Measurements from ENCODE around the gene BLTP3B. TPM values are rescaled to one million over a fixed set of nuclear protein-coding genes. Genes with fewer than 3 reads are reported as not detected.

Gene BLTP3B
- total RNA-seq, 1 donor: 51.8 TPM

- DNase-seq (ENCODE audit: low read depth): peak; percentile 47
- no peak for TF ChIP-seq CTCF (IDR thresholded peaks at IDR 0.05; ENCODE audit: insufficient read depth, low read depth, low read length)
- no peak overlapping the region for H3K4me3 ChIP-seq (ENCODE audit: low read depth, low read length)
These were observed 28.6 kb upstream of the BLTP3B start for GRCh38 chr12:100171248-100171647.

- no peak for TF ChIP-seq CTCF (IDR thresholded peaks at IDR 0.05; ENCODE audit: insufficient read depth, low read depth, low read length)
- no peak overlapping the region for H3K4me3 ChIP-seq (ENCODE audit: low read depth, low read length)
These were observed 27.7 kb upstream of the BLTP3B start for GRCh38 chr12:100170313-100170858.

DNA sequence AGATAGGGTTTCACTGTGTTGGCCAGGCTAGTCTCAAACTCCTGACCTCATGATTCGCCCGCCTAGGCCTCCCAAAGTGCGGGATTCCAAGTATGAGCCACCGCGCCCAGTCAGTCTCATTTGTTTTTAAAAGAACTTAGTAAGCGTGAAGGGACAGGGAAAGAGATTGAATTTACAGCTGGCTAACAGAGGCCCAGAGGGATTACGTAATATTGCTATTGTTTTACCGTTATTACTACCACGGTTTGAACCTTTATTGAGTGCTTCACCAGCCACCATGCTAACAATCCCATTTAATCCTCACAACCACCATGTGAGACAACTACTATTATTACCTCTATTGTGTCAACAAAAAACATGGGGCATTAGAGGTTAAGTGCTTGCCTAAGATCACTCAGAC is 26.7 kb upstream of the BLTP3B start:
- no peak overlapping the region for H3K4me3 ChIP-seq (ENCODE audit: low read depth, low read length)
- TF ChIP-seq CTCF (IDR thresholded peaks at IDR 0.05; ENCODE audit: insufficient read depth, low read depth, low read length): no peak
- DNase-seq (ENCODE audit: low read depth): no peak

More at GRCh38 chr12:100170313-100170858, 27.7 kb upstream of the BLTP3B start:
- DNase-seq (ENCODE audit: low read depth): no peak

GRCh38 chr12:100168562-100168961 is 25.9 kb upstream of the BLTP3B start:
- DNase-seq (ENCODE audit: low read depth): no peak
- no peak overlapping the region for H3K4me3 ChIP-seq (ENCODE audit: low read depth, low read length)
- no peak for TF ChIP-seq CTCF (IDR thresholded peaks at IDR 0.05; ENCODE audit: insufficient read depth, low read depth, low read length)

DNA sequence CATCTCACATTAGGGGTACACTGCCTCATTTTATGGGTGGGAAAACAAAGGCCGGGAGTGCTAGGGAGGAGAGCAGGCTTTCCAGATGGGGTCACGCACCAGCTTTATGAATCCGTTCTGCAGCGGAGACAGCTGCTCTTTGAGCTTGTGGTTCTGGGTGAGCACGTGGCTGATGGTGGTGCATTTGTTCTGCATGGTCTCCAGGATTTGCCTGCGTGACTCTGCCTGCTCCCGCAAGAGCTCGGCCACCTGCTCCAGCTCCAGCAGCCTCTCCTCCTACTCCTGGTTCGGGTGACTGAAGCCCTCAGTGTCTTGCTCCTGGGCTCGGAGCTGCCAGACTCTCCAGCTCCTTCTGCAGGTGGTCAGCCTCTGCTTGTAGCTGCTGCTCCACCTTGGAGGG is 23.6 kb upstream of the BLTP3B start:
- TF ChIP-seq CTCF (IDR thresholded peaks at IDR 0.05; ENCODE audit: insufficient read depth, low read depth, low read length): no peak
- no peak for DNase-seq (ENCODE audit: low read depth)
- H3K4me3 ChIP-seq (ENCODE audit: low read depth, low read length): no peak overlapping the region

DNA sequence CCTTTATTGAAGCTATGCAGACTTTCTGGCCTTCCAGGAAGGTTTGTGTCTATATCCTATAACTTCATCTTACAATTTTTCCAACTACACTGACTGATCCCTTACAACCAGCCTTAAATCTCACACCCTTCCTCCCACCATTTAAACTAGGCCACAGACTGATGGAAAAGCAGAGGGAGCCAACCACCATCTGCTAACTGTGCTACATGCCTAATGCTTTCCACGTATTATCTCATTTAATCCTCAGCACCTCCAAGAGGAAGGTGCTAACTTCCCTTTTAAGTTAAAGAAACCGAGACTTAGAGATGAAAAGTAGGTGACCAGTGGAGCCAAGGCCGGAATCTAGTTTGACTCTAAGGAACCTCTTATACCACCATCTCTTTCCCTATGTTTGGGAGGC is 22.7 kb upstream of the BLTP3B start:
- no peak overlapping the region for H3K4me3 ChIP-seq (ENCODE audit: low read depth, low read length)
- TF ChIP-seq CTCF (IDR thresholded peaks at IDR 0.05; ENCODE audit: insufficient read depth, low read depth, low read length): no peak
- DNase-seq (ENCODE audit: low read depth): no peak

DNA sequence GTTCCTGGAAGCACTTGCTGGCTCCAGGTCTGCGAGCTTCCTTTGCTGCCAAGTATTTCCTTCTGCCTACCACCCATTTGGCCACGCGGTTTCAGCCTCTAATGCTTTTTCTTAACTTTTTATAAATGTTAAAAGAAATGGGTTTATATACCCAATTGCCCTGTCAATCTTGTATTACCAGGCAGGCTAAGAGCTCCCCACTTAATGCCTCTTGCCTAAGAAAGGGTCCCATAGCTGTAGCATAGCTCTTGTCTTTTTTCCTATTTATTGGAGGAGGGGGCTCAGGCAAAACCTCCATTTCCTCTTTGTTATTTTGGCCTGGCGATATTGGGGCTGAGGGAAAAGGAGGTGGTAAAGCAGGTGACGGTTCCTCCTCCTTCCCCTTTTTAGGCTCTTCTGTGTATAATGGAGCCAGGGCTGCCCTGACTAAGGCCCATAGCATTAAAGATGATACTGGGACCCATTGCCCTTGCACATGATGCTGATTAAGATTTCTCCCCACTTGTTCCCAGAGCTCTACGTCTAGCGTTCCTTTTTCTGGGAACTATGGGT is 21.6 kb upstream of the BLTP3B start:
- TF ChIP-seq CTCF (IDR thresholded peaks at IDR 0.05; ENCODE audit: insufficient read depth, low read depth, low read length): no peak
- no peak for DNase-seq (ENCODE audit: low read depth)
- peak overlapping the region; percentile 25 for H3K4me3 ChIP-seq (ENCODE audit: low read depth, low read length)
